Erythroblast (primary cell): ENCODE measurements around the gene PDK4.

Experiments
- GATA1 ChIP-seq: IDR thresholded peaks from 2 replicates; pipeline ENCODE4 v1.6.1; 2011; ENCODE audit warnings: low read depth, mild to moderate bottlenecking, control low read depth, low read length, moderate library complexity
- POLR2A ChIP-seq: IDR thresholded peaks from 2 replicates; pipeline ENCODE4 v1.6.1; 2011; ENCODE audit warnings: mild to moderate bottlenecking, low read length

GRCh38 chr7:95601316-95601715 lies 5.0 kb upstream of the PDK4 start:
- TF ChIP-seq POLR2A (no peak), GATA1 (no peak)
